Measurements from ENCODE around the gene PBX1. TPM values are rescaled to one million over a fixed set of nuclear protein-coding genes. Genes with fewer than 3 reads are reported as not detected.

The PBX1 gene
- total and polyA plus RNA-seq, 8 donors: 17.3 to 113 (median 91.9) TPM

DNA sequence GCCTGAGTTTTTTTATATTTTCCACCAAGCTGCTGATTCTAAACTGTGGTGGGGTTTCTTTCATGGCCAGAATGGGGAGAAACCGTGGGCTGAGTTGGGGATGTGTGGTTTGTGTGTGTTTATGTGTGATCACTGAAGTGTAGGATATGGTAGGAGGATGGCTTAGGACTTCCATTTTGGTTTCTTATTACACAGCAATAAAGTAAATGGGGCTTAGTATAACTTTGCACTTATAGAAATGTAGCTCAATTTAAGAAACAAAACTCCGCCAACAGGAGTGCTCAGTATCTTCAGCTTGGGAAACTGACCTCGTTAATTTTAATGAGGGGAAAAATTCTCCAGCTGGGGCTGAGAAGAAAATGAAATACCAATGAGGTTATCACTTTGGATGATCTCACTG, 77.8 kb downstream of the PBX1 start:
- WGBS, 2 donors: 68 to 75% methylated on average over 3 of the region's 3 CpGs
- ATAC-seq (no peak), DNase-seq (no peak), FAIRE-seq (no peak)
- H3K27me3 ChIP-seq: no peaks in the 10 kb centered on the region
- intact Hi-C loops (cut with DNase I): no loop called here
- H3K4me3 ChIP-seq: no peak overlapping the region
- H3K9me3 ChIP-seq: no peaks in the 10 kb centered on the region
- H3K36me3 ChIP-seq: no peaks in the 10 kb centered on the region
- peaks cover 80 to 97% (median 95%) of the 10 kb centered on the region in 3 donors for H3K4me1 ChIP-seq
- H3K27ac ChIP-seq: peak overlapping the region; percentile 67 to 82 (median 72)
- TF ChIP-seq CTCF (IDR thresholded peaks at IDR 0.05): no peak

GRCh38 chr1:164637461-164638375, 78.7 kb downstream of the PBX1 start:
- Histone ChIP-seq H3K27ac (peak overlapping the region; percentile 70 to 82 (median 76)), H3K27me3 (no peaks in the 10 kb centered on the region), H3K36me3 (no peaks in the 10 kb centered on the region), H3K9me3 (no peaks in the 10 kb centered on the region), H3K4me3 (peak overlapping the region in 1 of 4 donors; percentile 20), H3K4me1 (peaks cover 72 to 88% (median 86%) of the 10 kb centered on the region in 3 donors)
- FAIRE-seq: no peak
- no peak for TF ChIP-seq CTCF (IDR thresholded peaks at IDR 0.05)
- 34 to 37% methylated on average over 13 of the region's 13 CpGs for WGBS, 2 donors
- intact Hi-C loops (cut with DNase I): no loop called here
- peak in 5 of 6 donors; percentile 74 to 90 (median 82) for DNase-seq
- ATAC-seq: peak; percentile 58 to 78 (median 71)

DNA sequence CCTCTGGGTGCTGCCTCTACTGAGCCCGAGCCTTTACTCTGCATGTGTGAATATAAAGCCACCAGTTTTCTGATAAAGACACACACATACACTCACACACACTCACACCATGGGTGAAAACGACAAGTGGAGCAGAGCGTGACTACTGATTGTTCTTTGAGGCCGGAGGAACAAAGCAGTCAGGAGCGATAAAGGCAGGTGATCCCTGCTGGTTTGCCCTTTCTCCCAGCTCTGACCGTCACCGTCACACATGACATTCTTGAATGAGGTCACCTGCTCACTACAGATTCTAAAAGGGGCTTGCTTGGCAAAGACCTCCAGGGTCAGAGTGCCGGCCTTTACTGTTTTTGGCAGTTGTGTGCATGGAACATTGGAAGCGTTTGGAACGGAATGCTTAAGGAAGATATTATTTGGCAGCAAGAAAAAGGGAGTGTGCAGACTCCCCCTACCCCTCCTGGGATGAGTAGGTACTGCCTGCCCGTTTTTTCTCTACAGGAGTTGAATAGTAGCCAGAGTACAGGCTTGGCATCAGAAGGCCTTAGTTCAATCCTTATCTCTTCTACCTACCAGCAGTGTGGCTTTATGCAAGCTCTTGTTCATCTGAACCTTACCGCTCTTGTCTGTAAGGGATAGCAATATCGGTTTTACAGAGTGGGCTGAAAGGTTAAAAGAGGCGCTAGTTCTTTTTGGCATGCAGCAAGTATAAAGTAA, 79.7 kb downstream of the PBX1 start:
- H3K9me3 ChIP-seq: no peaks in the 10 kb centered on the region
- intact Hi-C loops (cut with DNase I): no loop called here
- H3K27ac ChIP-seq: peak overlapping the region; percentile 70 to 82 (median 76)
- no peaks in the 10 kb centered on the region for H3K27me3 ChIP-seq
- peaks cover 62 to 82% (median 77%) of the 10 kb centered on the region in 3 donors for H3K4me1 ChIP-seq
- ATAC-seq: peak; percentile 29 to 55 (median 36)
- no peak overlapping the region for H3K4me3 ChIP-seq
- FAIRE-seq: no peak
- WGBS, 2 donors: 26 to 36% methylated on average over 14 of the region's 14 CpGs
- no peak for DNase-seq
- H3K36me3 ChIP-seq: no peaks in the 10 kb centered on the region
- TF ChIP-seq CTCF (IDR thresholded peaks at IDR 0.05): no peak

- ATAC-seq (peak in 1 of 4 donors; percentile 8), FAIRE-seq (no peak), DNase-seq (peak in 1 of 6 donors; percentile 61)
- intact Hi-C loops (cut with DNase I): no loop called here
- TF ChIP-seq CTCF (IDR thresholded peaks at IDR 0.05): no peak
- 27 to 38% methylated on average over 5 of the region's 5 CpGs for WGBS, 2 donors
- Histone ChIP-seq H3K9me3 (no peaks in the 10 kb centered on the region), H3K27ac (peak overlapping the region in 3 of 4 donors; percentile 12 to 82 (median 50)), H3K36me3 (no peaks in the 10 kb centered on the region), H3K4me1 (peaks cover 61 to 73% (median 67%) of the 10 kb centered on the region in 3 donors), H3K4me3 (no peak overlapping the region), H3K27me3 (no peaks in the 10 kb centered on the region)
Measured at GRCh38 chr1:164640686-164641352, 81.8 kb downstream of the PBX1 start.
